Stimulated activated naive CD8-positive, alpha-beta T cell treated with anti-CD3 and anti-CD28 coated beads, Interleukin-15, Interleukin-2, amounts not matched to agents 100 U/mL and 50 U/mL, for 24 hours (primary cell): ENCODE measurements around the gene TFF3.

ENCODE experiments used
- ATAC-seq: fragments of 150-1000 bp; cut with Tn5 transposase; one replicate; pipeline ENCODE4 v1.10.0; 2021
- DNase-seq: peaks from one replicate; pipeline ENCODE4 v3.0.0; 2021

The TFF3 gene

GRCh38 chr21:42265231-42265812, 49.9 kb downstream of the TFF3 start:
- no peak for ATAC-seq
- no peak for DNase-seq

DNA sequence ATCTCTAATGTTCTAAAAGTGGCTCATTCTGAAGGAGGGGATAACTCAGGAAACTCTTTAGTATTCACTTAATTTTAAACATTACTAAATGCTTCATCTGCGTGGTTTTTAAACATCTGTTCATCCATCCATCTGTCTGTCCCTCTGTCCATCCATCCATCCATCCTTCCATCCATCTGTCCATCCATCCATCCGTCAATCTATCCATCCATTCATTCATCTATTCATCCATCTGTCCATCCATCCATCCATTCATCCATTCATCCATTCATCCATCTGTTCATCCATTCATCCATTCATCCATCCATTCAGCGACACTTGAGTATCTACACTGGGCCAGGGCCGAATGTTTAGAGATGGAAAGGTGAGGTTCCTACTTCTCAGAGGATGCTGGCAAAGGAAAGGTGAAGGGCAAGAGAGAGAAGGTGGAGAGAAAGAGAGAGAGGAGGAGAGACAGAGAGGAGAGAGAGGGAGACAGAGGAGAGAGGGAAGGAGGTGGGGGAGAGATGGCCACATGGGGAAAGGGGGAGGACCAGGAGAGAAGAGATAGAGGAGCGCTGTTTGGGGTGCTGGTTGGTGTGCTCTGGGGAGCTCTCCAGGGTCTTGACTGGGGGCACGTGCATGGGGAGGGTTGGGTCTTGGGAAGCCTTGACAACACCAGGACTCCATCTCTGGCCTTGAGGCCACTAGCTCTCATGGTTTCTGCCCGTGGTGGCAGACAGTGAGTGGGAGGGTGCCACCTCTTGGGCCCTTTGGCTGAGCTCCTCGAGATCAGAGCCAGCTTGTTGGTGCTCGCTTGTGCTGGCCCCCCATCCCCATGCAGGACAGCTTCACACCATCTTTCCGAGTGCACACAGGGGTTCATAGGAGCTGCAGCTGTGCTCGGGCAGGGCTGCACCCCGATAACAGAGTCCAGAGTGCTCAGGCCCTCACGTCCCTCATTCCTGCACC, 50.7 kb downstream of the TFF3 start:
- ATAC-seq (no peak), DNase-seq (no peak)

DNA sequence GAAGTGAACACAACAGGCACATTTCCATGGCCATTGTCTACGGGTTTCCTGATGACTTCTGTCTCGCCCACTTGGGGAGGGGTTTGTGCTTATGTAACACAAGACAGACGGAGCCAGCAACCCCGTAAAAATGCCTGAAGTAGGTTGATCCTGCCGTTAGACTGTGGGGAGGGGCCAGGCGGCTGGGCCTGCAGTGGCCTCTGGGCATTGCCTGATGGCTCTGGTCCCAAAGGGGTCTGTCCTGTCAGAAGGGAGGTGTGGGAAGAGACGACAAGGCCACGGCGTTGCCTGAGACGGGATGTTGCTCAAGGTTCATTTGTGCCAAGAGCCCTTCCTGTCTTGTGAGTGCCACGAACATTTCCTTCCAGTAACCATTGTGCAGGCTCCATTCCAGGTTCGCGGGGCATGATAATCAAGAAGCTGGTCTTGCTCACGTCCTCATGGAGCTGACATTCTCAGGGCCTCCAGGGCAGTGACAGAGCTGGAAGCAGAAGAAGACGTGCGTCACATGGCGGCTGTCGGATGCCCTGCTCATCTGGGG, 51.5 kb downstream of the TFF3 start:
- ATAC-seq = no peak
- DNase-seq = no peak

GRCh38 chr21:42262831-42263231, 52.4 kb downstream of the TFF3 start:
- ATAC-seq = no peak
- DNase-seq = no peak

GRCh38 chr21:42261829-42262200, 53.4 kb downstream of the TFF3 start:
- DNase-seq (no peak), ATAC-seq (no peak)
